Heart left ventricle (tissue), 13 donors: ENCODE results near the gene MON1A.

ENCODE experiments used
- CTCF ChIP-seq, 12 donors: fragments of 200-600 bp; sonication (generic) in 4 of 12; IDR thresholded peaks; one replicate each; pipeline versions ENCODE4 v1.5.0 to v1.8.0; 2018 to 2022; ENCODE audit warnings: antibody characterized with exemption in 12 of 12, mild to moderate bottlenecking in 5 of 12
- POLR2A ChIP-seq, 2 donors: fragments of 450-650 bp; IDR thresholded peaks; one replicate each; pipeline ENCODE4 v1.6.1; 2017; ENCODE audit warnings: antibody characterized with exemption in 2 of 2, mild to moderate bottlenecking in 2 of 2, moderate library complexity in 2 of 2
- donor health status: ischemic (EF 13 %, LVEDD 7.1; RV severe dilation, severe dysfunction).
- donor health status: DM: no; HTN: yes; CAD: no.
- donor health status: DM: no; HTN: no; CAD: no.
- donor health status: ischemic (EF 25% LVEDD 6.9; RV normal size, moderate dysfunction).
- donor health status: ischemic (EF 25% LVEDD 5.7; RV mildly dilated, moderate dysfunction).
- donor health status: ischemic (EF 35%, LVEDD 5.7; RV mildly dilated, moderate dysfunction).
- donor health status: nonischemic (EF 11% LVEDD 7.7; RV severe dilation, severe dysfunction).
- donor health status: DM: yes; HTN: yes; CAD: no.
- donor health status: PGD.
- donor health status: ischemic (EF 29% LVEDD 5.4; RV normal size, mild dysfunction).
- donor health status: nonischemic (EF 23%, LVEDD 6.1; RV moderate dilation, normal function).

- TF ChIP-seq POLR2A (IDR thresholded peaks at IDR 0.05): no peak
- TF ChIP-seq CTCF (IDR thresholded peaks at IDR 0.05): no peak
Observed at GRCh38 chr3:49879721-49880120, 49.9 kb downstream of the MON1A start.
